ENCODE results near the gene CLEC4M. TPM values are rescaled to one million over a fixed set of nuclear protein-coding genes. Genes with fewer than 3 reads are reported as not detected.
"Not testable (repeated sequence)": the region's sequence is repeated elsewhere in the genome, so short reads cannot be mapped to it uniquely, and the experiment has no call there.

Gene CLEC4M
- total RNA-seq, 2 experiments from 2014 or later = not detected

GRCh38 chr19:7763696-7764095, 653 bp downstream of the CLEC4M start:
- ATAC-seq (no peak), DNase-seq (no peak)
- H3K27ac Mint-ChIP-seq = no peak overlapping the region
- no peaks in the 10 kb centered on the region for H3K4me1 Mint-ChIP-seq (ENCODE audit: low read depth)
- peaks cover 11% of the 10 kb centered on the region for H3K9me3 Mint-ChIP-seq (ENCODE audit: insufficient read depth)
- no peak overlapping the region for H3K4me3 Mint-ChIP-seq
- H3K27me3 Mint-ChIP-seq (ENCODE audit: low read depth) = peaks cover 5% of the 10 kb centered on the region
- ChIA-PET CTCF (no interaction called here), POLR2A (no interaction called here)
- H3K36me3 Mint-ChIP-seq (ENCODE audit: low read depth) = peaks cover 2% of the 10 kb centered on the region

GRCh38 chr19:7764157-7764556, 1.1 kb downstream of the CLEC4M start:
- H3K4me1 Mint-ChIP-seq (ENCODE audit: low read depth); H3K36me3 Mint-ChIP-seq (ENCODE audit: low read depth); DNase-seq; ATAC-seq; H3K27ac Mint-ChIP-seq; CTCF ChIA-PET; H3K9me3 Mint-ChIP-seq (ENCODE audit: insufficient read depth); H3K4me3 Mint-ChIP-seq; H3K27me3 Mint-ChIP-seq (ENCODE audit: low read depth); POLR2A ChIA-PET: not testable (repeated sequence)

DNA sequence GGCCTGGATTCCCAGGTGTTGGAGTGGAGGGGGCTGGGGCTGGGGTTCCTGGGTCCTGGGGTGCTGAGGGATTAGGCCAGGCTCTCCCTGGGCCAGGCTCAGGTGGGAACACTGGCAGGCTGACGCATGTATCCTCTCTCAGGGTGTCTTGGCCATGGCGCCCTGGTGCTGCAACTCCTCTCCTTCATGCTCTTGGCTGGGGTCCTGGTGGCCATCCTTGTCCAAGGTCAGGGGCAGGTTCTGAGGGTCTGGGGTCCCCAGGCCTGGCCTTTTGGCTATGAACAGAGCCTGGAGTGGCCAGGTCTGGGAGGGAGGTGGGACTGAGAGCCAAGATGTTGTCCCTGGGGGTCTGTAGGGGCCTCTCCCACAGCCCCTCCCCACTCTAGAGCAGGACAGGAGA, 2.0 kb downstream of the CLEC4M start:
- ATAC-seq; H3K36me3 Mint-ChIP-seq (ENCODE audit: low read depth); H3K4me1 Mint-ChIP-seq (ENCODE audit: low read depth); CTCF ChIA-PET; H3K4me3 Mint-ChIP-seq; H3K27me3 Mint-ChIP-seq (ENCODE audit: low read depth); DNase-seq; H3K9me3 Mint-ChIP-seq (ENCODE audit: insufficient read depth); POLR2A ChIA-PET; H3K27ac Mint-ChIP-seq: not testable (repeated sequence)

DNA sequence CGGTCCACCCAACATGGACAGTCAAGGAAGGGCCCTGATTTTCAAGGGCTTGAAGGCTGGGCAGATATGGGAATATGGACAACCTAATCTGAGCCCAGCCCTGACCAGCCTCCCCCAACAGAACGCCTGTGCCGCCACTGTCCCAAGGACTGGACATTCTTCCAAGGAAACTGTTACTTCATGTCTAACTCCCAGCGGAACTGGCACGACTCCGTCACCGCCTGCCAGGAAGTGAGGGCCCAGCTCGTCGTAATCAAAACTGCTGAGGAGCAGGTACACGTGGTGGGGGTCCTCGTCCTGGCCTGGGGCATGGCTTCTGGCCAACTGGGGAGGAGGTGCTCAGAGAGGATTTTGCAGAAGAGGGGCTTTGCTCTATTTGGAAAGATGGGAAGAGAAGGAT, 3.5 kb downstream of the CLEC4M start:
- ChIA-PET POLR2A (no interaction called here), CTCF (no interaction called here)
- H3K4me3 Mint-ChIP-seq = no peak overlapping the region
- H3K27ac Mint-ChIP-seq = no peak overlapping the region
- H3K4me1 Mint-ChIP-seq (ENCODE audit: low read depth) = peaks cover 2% of the 10 kb centered on the region
- peaks cover 8% of the 10 kb centered on the region for H3K27me3 Mint-ChIP-seq (ENCODE audit: low read depth)
- DNase-seq = no peak
- no peak for ATAC-seq
- no peaks in the 10 kb centered on the region for H3K9me3 Mint-ChIP-seq (ENCODE audit: insufficient read depth)
- peaks cover 2% of the 10 kb centered on the region for H3K36me3 Mint-ChIP-seq (ENCODE audit: low read depth)

- ATAC-seq = no peak
- peaks cover 10% of the 10 kb centered on the region for H3K27me3 Mint-ChIP-seq (ENCODE audit: low read depth)
- no peaks in the 10 kb centered on the region for H3K36me3 Mint-ChIP-seq (ENCODE audit: low read depth)
- H3K4me1 Mint-ChIP-seq (ENCODE audit: low read depth) = peaks cover 8% of the 10 kb centered on the region
- CTCF ChIA-PET = no interaction called here
- POLR2A ChIA-PET = no interaction called here
- H3K4me3 Mint-ChIP-seq = no peak overlapping the region
- H3K27ac Mint-ChIP-seq = no peak overlapping the region
- DNase-seq = no peak
- no peaks in the 10 kb centered on the region for H3K9me3 Mint-ChIP-seq (ENCODE audit: insufficient read depth)
These were observed 4.4 kb downstream of the CLEC4M start for GRCh38 chr19:7767487-7767886.

DNA sequence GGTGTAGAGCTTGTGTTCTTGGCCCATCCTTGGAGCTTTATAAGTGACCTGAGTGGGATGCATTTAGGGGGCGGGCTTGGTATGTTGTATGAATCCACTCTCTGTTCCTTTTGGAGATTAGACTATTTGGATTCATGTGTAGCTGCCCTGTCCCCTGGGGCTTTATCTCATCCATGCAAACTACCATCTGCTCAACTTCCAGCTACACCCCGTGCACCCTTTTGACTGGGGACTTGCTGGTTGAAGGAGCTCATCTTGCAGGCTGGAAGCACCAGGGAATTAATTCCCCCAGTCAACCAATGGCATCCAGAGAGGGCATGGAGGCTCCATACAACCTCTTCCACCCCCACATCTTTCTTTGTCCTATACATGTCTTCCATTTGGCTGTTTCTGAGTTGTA, 6.1 kb downstream of the CLEC4M start:
- CTCF ChIA-PET = no interaction called here
- no peaks in the 10 kb centered on the region for H3K9me3 Mint-ChIP-seq (ENCODE audit: insufficient read depth)
- DNase-seq (no peak), ATAC-seq (no peak)
- H3K36me3 Mint-ChIP-seq (ENCODE audit: low read depth) = no peaks in the 10 kb centered on the region
- H3K27ac Mint-ChIP-seq = no peak overlapping the region
- H3K4me3 Mint-ChIP-seq = no peak overlapping the region
- POLR2A ChIA-PET = no interaction called here
- peaks cover 16% of the 10 kb centered on the region for H3K4me1 Mint-ChIP-seq (ENCODE audit: low read depth)
- H3K27me3 Mint-ChIP-seq (ENCODE audit: low read depth) = peaks cover 10% of the 10 kb centered on the region

DNA sequence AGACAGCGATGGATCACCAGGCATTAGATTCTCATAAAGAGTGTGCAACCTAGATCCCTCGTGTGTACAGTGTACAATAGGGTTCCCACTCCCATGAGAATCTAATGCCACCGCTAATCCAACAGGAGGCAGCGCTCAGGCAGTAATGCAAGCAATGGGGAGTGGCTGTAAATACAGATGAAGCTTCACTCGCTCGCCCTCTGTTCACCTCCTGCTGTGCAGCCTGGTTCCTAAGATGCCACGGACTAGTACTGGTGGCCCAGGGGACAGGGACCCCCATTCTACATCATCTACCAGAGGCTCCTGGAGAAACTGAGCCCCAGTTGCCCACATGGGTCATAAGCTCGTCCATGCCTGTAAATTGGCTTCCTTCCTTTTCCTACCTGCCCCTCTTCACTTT, 8.0 kb downstream of the CLEC4M start:
- POLR2A ChIA-PET = no interaction called here
- Mint-ChIP-seq H3K4me3 (no peak overlapping the region), H3K4me1 (ENCODE audit: low read depth) (peaks cover 16% of the 10 kb centered on the region), H3K9me3 (ENCODE audit: insufficient read depth) (no peaks in the 10 kb centered on the region), H3K27me3 (ENCODE audit: low read depth) (peaks cover 12% of the 10 kb centered on the region), H3K27ac (no peak overlapping the region), H3K36me3 (ENCODE audit: low read depth) (no peaks in the 10 kb centered on the region)
- DNase-seq = no peak
- CTCF ChIA-PET = interaction anchor here (1.4 kb wide), 1 partner anchor 29 kb away, joined by 3 read pairs; no protein-coding TSS in a partner anchor
- ATAC-seq = no peak

DNA sequence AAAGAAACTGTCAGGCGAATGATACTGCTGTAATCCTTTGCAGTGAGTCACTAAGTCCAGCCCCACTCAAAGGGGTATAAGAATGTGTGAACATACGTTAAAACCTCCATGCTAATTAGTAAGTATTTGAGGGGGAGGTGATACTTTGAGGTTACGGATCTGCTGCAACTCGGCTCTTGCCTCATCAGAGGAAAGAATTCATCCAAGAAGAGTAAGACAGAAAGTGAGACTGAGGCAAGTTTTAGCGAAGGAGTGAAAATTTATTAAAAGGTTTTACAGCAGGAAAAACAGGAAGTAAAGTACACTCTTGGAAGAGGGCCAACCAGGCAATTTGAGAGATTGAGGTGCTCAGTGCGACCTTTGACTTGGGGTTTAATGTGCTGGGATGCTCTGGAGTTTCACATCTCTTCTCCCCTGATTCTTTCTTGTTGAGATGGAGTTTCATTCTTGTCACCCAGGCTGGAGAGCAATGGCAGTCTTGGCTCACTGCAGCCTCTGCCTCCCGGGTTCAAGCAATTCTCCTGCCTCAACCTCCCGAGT, 9.8 kb downstream of the CLEC4M start:
- Mint-ChIP-seq H3K9me3 (ENCODE audit: insufficient read depth) (no peaks in the 10 kb centered on the region), H3K36me3 (ENCODE audit: low read depth) (no peaks in the 10 kb centered on the region), H3K4me3 (no peak overlapping the region), H3K27ac (peak overlapping the region; percentile 31), H3K4me1 (ENCODE audit: low read depth) (peaks cover 16% of the 10 kb centered on the region), H3K27me3 (ENCODE audit: low read depth) (peaks cover 9% of the 10 kb centered on the region)
- peak; percentile 73 for ATAC-seq
- CTCF ChIA-PET = no interaction called here
- POLR2A ChIA-PET = no interaction called here
- peak; percentile 24 for DNase-seq

DNA sequence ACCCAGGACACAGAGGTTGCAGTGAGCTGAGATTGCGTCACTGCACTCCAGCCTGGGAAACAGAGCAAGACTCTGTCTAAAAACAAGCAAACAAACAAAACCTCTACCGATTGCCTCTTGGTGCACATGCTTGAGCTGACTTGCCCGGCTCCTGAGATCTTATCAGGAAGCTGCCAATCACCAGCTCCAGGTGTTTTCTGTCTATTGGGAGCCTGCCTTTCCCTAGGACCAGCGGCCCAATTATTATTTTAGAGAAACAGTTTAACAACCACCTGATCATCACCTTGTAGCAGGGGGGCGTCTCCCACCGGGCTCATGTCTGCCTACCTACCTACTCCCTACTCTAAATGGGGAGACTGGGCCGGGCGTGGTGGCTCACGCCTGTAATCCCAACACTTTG, 10.8 kb downstream of the CLEC4M start:
- ChIA-PET POLR2A (no interaction called here), CTCF (no interaction called here)
- Mint-ChIP-seq H3K27ac (no peak overlapping the region), H3K27me3 (ENCODE audit: low read depth) (peaks cover 13% of the 10 kb centered on the region), H3K36me3 (ENCODE audit: low read depth) (no peaks in the 10 kb centered on the region), H3K4me1 (ENCODE audit: low read depth) (peaks cover 16% of the 10 kb centered on the region), H3K4me3 (no peak overlapping the region), H3K9me3 (ENCODE audit: insufficient read depth) (no peaks in the 10 kb centered on the region)
- DNase-seq (no peak), ATAC-seq (no peak)

- CTCF ChIA-PET = no interaction called here
- Mint-ChIP-seq H3K4me1 (ENCODE audit: low read depth) (peaks cover 16% of the 10 kb centered on the region), H3K27me3 (ENCODE audit: low read depth) (peaks cover 11% of the 10 kb centered on the region), H3K27ac (no peak overlapping the region), H3K36me3 (ENCODE audit: low read depth) (no peaks in the 10 kb centered on the region), H3K9me3 (ENCODE audit: insufficient read depth) (no peaks in the 10 kb centered on the region), H3K4me3 (no peak overlapping the region)
- no peak for ATAC-seq
- POLR2A ChIA-PET = no interaction called here
- DNase-seq = no peak
These were observed 12.7 kb downstream of the CLEC4M start for GRCh38 chr19:7775761-7776160.

GRCh38 chr19:7778081-7778480, 15.0 kb downstream of the CLEC4M start:
- Mint-ChIP-seq H3K4me1 (ENCODE audit: low read depth) (peaks cover 2% of the 10 kb centered on the region), H3K4me3 (no peak overlapping the region), H3K27me3 (ENCODE audit: low read depth) (peaks cover 14% of the 10 kb centered on the region), H3K36me3 (ENCODE audit: low read depth) (no peaks in the 10 kb centered on the region), H3K27ac (no peak overlapping the region), H3K9me3 (ENCODE audit: insufficient read depth) (no peaks in the 10 kb centered on the region)
- POLR2A ChIA-PET = no interaction called here
- no peak for DNase-seq
- ATAC-seq = no peak
- CTCF ChIA-PET = interaction anchor here (0.5 kb wide), 1 partner anchor 1622 kb away, joined by 3 read pairs; no protein-coding TSS in a partner anchor

GRCh38 chr19:7779631-7780486, 16.8 kb downstream of the CLEC4M start:
- Mint-ChIP-seq H3K4me1 (ENCODE audit: low read depth) (no peaks in the 10 kb centered on the region), H3K27me3 (ENCODE audit: low read depth) (peaks cover 26% of the 10 kb centered on the region), H3K36me3 (ENCODE audit: low read depth) (no peaks in the 10 kb centered on the region), H3K27ac (no peak overlapping the region), H3K4me3 (no peak overlapping the region), H3K9me3 (ENCODE audit: insufficient read depth) (no peaks in the 10 kb centered on the region)
- ChIA-PET CTCF (no interaction called here), POLR2A (no interaction called here)
- no peak for DNase-seq
- ATAC-seq = no peak

DNA sequence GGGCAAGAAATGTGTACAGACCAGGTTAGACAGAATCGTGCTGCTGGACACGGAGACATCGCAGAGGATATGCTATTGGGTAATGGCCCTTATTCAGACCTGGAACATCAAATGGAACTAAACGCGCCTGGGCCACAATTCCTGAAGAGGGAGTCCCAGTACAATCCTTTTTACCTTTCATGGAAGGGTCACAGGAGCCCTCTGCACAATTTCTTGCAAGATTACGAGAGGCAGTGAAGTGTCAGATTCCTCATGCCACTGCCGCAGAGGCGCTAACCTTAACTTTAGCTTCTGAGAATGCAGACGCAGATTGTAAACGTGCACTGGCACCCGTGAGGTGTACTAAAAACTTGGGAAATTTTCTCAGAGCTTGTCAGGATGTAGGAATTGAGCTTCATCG, 18.1 kb downstream of the CLEC4M start:
- H3K4me1 Mint-ChIP-seq (ENCODE audit: low read depth) = no peaks in the 10 kb centered on the region
- no peak for ATAC-seq
- CTCF ChIA-PET = no interaction called here
- H3K27me3 Mint-ChIP-seq (ENCODE audit: low read depth) = peaks cover 24% of the 10 kb centered on the region
- no peak overlapping the region for H3K4me3 Mint-ChIP-seq
- H3K9me3 Mint-ChIP-seq (ENCODE audit: insufficient read depth) = no peaks in the 10 kb centered on the region
- H3K36me3 Mint-ChIP-seq (ENCODE audit: low read depth) = no peaks in the 10 kb centered on the region
- no peak for DNase-seq
- H3K27ac Mint-ChIP-seq = no peak overlapping the region
- POLR2A ChIA-PET = no interaction called here

Data from activated CD8-positive, alpha-beta T cell treated with anti-CD3 and anti-CD28 coated beads, Interleukin-2, amount 10 ng/mL, durations not matched to agents 7 days and 5 days (primary cell).